HFF-Myc (cell line): ENCODE data around the gene AGFG1.

Source experiments
- DNase-seq: peaks from one replicate; pipeline ENCODE4 v3.0.0-alpha.2; 2011; ENCODE audit warnings: low read depth; ENCODE audit errors: extremely low read depth
- H3K4me3 ChIP-seq: replicated peaks from 2 replicates; pipeline ENCODE4 v1.5.1; 2011; ENCODE audit warnings: low read depth, mild to moderate bottlenecking, control low read depth, low read length
- TF ChIP-seq, protein P1 (sequence below): IDR thresholded peaks from 2 replicates; pipeline ENCODE4 v1.5.1; 2012; ENCODE audit warnings: mild to moderate bottlenecking, low read depth, low read length, control low read depth; ENCODE audit errors: missing control alignments

Gene AGFG1

DNA sequence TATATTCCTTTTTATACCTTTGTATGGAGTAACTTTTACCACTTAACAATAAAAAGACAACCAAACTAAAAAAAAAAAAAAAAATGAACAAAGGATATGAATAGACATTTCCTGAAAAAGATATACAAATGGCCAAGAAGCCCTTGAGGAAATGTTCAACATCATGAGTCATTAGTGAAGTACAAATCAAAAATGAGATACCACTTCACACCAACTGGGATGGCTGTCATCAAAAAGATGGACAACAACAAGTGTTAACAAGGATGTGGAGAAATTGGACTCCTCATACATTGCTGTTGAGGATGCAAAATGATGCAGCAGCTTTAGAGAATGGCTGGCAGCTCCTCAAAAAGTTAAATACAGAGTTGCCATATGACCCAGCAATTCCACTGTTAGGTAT, 104.2 kb downstream of the AGFG1 start:
- DNase-seq, result no peak
- TF ChIP-seq, protein P1, sequence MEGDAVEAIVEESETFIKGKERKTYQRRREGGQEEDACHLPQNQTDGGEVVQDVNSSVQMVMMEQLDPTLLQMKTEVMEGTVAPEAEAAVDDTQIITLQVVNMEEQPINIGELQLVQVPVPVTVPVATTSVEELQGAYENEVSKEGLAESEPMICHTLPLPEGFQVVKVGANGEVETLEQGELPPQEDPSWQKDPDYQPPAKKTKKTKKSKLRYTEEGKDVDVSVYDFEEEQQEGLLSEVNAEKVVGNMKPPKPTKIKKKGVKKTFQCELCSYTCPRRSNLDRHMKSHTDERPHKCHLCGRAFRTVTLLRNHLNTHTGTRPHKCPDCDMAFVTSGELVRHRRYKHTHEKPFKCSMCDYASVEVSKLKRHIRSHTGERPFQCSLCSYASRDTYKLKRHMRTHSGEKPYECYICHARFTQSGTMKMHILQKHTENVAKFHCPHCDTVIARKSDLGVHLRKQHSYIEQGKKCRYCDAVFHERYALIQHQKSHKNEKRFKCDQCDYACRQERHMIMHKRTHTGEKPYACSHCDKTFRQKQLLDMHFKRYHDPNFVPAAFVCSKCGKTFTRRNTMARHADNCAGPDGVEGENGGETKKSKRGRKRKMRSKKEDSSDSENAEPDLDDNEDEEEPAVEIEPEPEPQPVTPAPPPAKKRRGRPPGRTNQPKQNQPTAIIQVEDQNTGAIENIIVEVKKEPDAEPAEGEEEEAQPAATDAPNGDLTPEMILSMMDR, result no peak
- no peak overlapping the region for H3K4me3 ChIP-seq

DNA sequence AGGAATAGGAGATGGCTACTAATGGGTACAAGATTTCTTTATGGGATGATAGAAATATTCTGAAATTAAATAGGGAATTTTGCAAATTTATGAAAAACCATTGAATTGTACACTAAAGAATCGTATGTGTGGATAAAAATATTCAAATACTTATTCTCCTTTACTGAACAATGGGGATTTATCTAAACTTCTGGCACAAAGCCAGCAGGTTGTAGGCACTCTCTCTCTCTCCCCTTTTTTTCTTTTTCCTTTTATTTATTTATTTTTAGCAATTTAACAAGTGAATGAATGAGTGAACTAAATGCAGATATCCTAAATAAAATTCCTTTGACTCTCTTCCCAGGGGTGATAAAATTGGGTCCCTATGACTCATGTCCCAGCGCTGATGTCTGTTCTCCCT, 104.9 kb downstream of the AGFG1 start:
- TF ChIP-seq, protein P1, result no peak
- DNase-seq, result no peak

DNA sequence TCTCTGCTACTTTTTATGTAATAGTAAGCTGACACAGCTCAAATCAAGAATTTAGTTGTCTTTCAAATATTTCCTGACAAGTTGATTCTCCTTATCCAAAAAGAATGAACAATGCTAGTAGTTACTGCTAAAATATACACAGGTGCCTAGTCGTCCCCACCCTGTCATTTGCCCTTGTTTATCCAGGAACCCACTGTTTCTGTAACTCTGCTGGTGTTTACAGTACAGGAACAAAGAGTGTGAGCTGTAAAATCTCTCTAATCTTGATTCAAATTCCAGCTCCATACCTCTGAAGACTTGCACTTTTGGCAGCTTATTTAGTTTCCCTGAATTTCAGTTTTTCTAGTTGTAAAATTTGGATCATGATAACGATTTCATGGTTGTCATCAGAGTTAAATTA, 105.6 kb downstream of the AGFG1 start:
- no peak for DNase-seq
- TF ChIP-seq, protein P1, result no peak

More for the DNA sequence above, 104.9 kb downstream of the AGFG1 start:
- no peak overlapping the region for H3K4me3 ChIP-seq

DNA sequence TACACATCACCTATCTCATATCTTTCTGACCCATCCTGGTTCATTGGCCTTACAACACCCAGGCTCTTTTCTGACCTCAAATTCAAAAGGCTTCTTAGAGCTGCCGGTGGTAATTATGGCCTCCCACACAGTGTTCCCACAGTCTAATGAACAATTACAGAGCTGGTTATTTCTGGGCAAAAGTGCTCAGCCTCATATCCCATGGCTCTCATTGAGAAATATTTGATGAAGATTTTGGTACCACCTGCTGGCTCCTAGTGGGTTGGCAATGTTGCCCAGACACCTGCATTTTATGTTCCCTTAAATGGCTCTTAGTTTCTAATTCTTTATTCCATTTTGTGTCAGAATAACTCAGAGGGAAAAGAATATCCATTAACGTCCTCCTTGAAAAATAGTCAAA, 106.7 kb downstream of the AGFG1 start:
- no peak for DNase-seq
- TF ChIP-seq, protein P1, result no peak
- no peak overlapping the region for H3K4me3 ChIP-seq

More for the DNA sequence above, 105.6 kb downstream of the AGFG1 start:
- H3K4me3 ChIP-seq, result no peak overlapping the region

DNA sequence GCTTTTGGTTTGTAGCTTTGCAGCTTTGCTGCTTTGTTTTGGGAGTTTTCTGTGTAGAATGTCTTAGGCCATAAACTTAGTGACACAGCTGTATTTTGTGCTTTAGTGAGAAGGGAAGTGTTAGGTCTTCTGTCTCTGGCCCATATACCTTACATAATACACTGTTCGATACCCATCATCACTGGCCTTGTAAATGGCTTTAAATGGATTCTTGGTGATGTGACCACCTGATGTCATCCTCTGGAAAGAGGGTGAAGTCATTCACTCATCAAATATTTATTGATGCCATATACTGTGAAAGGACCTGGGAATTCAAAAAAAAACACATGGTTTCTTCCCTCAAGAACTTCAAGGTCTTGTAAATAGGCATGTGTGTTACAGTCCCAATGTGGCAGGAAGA, 107.8 kb downstream of the AGFG1 start:
- DNase-seq, result no peak
- TF ChIP-seq, protein P1, result no peak
- H3K4me3 ChIP-seq, result no peak overlapping the region

DNA sequence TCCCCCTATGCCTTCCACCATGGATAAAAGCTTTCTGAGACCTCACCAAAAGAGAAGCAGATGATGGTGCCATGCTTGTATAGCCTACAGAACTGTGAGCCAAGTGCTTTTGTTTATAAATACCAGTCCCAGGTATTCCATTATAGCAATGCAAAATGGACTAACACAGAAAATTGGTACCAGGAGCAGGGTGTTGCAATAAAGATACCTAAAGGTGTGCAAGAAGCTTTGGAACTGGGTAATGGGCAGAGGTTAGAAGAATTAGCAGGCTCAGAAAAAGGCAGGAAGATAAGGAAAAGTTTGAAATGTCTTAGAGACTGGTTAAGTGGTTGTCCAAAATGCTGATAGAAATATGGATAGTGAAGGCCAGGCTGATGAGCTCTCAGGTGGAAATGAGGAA, 110.4 kb downstream of the AGFG1 start:
- no peak for DNase-seq
- TF ChIP-seq, protein P1, result no peak
- H3K4me3 ChIP-seq, result no peak overlapping the region

DNA sequence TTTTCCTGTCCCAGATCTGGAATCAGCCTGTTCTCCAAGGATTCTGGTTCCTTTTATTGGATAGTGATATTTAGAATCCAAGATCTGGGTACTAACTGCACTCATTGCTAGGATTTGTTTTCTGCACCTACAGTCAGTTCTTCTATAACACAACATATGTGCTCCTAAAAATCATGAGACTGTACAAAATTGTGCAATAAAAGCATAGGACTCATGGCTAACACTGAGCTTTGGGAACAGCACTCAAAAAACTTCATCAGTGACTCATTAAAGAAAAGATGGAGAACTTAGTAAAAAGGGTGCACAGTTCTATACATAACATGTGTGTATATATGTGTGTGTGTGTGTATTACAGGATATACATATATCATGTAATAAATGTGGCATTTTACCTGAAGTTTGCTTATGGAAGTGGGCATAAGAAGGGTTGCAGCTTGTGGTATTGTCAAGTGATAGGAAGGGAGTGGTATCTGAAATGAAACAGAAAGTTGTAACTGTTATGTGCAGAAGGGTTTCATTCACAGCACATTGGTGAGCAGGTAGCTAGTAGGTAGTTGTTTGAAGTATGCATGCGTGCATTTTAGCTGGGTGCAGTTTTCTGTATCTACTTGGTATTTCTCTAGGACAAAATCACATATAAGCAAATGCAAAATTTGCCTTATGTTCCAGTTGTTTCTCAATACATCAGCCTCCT, 120.9 kb downstream of the AGFG1 start:
- no peak overlapping the region for H3K4me3 ChIP-seq
- TF ChIP-seq, protein P1, result no peak
- no peak for DNase-seq
